ENCODE results near the gene ALKBH3.

The ALKBH3 gene

DNA sequence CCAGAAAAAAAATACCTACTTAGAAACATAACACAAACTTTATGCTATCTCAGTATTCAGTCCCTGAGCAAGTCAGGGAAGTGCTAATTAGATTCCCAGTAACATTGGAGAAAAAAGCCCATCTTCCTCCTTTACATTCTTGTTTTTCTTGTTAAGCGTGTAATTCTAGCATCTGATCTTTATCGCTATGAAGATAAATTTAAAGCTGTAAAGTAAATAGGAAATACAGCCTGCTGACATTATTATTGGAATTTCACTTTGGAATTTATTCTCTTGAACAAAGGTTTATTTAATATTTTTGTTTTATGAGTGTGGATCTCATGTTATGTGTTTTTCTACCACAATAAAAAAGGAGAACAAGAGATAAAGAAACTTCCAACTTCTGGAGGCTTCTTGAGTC is 13.9 kb downstream of the ALKBH3 start:
- DNase-seq (ENCODE audit: low read depth): no peak

DNA sequence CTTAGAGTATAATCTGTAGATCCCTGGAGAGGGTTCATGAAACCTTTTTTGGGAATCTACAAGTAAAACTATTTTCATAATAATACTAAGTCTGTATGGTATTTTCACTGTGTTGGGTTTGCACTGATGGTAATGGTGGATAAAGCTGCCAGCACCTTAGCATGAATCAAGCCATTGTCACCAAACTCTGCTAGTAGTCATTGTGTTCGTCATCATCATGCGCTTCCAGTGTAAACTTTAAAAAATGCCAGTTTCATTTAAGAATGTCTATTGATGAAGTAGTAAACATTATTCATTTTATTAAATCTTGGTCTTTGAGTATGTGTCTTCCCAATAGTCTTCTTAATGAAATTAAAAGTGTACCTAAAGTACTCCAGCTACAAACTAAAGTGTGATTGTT is 15.0 kb downstream of the ALKBH3 start:
- DNase-seq (ENCODE audit: low read depth): no peak

- DNase-seq (ENCODE audit: low read depth): no peak
Measured at GRCh38 chr11:43898574-43898973, 17.9 kb downstream of the ALKBH3 start.

GRCh38 chr11:43899094-43899493 is 18.5 kb downstream of the ALKBH3 start:
- DNase-seq (ENCODE audit: low read depth): no peak

- DNase-seq (ENCODE audit: low read depth): no peak
Measured at GRCh38 chr11:43901551-43901950, 20.9 kb downstream of the ALKBH3 start.

GRCh38 chr11:43903078-43903477 is 22.4 kb downstream of the ALKBH3 start:
- no peak for DNase-seq (ENCODE audit: low read depth)

DNA sequence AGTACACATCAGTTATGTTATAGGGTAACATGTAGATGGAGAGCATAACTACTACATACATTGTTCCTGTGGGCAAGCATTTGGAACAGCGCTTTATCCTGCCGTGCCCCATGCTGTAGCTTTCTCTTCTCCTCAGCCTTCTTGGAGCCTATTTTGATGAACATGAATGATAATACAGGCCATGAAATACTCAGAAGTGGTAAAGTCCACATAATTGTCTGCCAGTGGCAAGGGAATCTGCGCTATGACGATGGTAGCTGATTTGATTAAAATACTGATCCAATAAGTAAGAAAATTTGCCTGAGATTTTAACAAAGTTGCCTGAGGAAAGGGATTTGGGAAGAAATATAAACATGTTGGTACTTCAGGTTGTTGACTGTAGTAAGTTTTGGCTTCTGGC is 23.3 kb downstream of the ALKBH3 start:
- DNase-seq (ENCODE audit: low read depth): no peak

GRCh38 chr11:43904742-43905535 is 24.3 kb downstream of the ALKBH3 start:
- no peak for DNase-seq (ENCODE audit: low read depth)

GRCh38 chr11:43905813-43906241 is 25.2 kb downstream of the ALKBH3 start:
- no peak for DNase-seq (ENCODE audit: low read depth)

- no peak for DNase-seq (ENCODE audit: low read depth)
Measured at GRCh38 chr11:43907028-43907975, 26.7 kb downstream of the ALKBH3 start.

DNA sequence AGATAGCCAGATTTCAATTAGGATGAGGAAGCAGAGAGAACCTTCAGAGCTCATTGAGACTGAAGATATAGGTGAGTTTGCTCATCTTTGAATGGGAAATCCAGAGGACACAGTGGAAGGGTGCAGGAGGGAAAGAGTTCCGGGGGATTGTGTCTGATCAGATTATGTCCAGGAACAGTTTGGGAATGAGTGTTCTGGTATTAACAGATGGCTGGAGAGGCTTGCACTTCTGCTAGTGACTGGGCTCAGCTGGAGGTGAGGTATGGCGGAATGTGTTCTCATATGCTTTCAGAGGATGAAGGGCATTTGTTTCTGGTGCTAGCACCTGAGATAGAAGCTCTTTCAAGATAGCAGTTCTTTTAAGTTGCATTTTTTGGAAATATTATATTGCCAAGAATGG is 27.6 kb downstream of the ALKBH3 start:
- DNase-seq (ENCODE audit: low read depth): no peak

- DNase-seq (ENCODE audit: low read depth): no peak
Measured at GRCh38 chr11:43908683-43909082, 28.1 kb downstream of the ALKBH3 start.

- DNase-seq (ENCODE audit: low read depth): no peak
Measured at GRCh38 chr11:43913829-43914380, 33.3 kb downstream of the ALKBH3 start.

GRCh38 chr11:43914466-43914865 is 33.8 kb downstream of the ALKBH3 start:
- DNase-seq (ENCODE audit: low read depth): no peak

- no peak for DNase-seq (ENCODE audit: low read depth)
Measured at GRCh38 chr11:43916621-43917020, 36.0 kb downstream of the ALKBH3 start.

DNA sequence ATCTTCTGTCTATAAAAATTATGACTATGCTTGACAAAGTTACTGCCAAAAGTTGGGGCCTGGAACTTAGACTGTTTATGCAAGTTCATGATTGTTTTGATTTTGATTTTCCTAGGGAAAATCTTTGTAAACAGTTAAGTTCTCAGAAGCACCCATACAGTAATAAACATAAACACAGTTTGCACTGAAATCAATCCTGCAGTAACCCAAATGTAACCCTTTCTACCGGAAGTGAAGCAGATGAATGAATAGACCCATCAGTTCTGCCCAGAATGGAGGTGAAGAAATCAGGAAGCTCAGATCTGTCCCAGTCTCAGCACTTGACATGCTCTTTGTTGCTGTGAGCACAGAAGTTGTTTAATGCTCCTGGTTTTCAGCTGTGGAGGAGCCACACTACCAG is 37.2 kb downstream of the ALKBH3 start:
- no peak for DNase-seq (ENCODE audit: low read depth)

GRCh38 chr11:43918662-43919061 is 38.0 kb downstream of the ALKBH3 start:
- no peak for DNase-seq (ENCODE audit: low read depth)

DNA sequence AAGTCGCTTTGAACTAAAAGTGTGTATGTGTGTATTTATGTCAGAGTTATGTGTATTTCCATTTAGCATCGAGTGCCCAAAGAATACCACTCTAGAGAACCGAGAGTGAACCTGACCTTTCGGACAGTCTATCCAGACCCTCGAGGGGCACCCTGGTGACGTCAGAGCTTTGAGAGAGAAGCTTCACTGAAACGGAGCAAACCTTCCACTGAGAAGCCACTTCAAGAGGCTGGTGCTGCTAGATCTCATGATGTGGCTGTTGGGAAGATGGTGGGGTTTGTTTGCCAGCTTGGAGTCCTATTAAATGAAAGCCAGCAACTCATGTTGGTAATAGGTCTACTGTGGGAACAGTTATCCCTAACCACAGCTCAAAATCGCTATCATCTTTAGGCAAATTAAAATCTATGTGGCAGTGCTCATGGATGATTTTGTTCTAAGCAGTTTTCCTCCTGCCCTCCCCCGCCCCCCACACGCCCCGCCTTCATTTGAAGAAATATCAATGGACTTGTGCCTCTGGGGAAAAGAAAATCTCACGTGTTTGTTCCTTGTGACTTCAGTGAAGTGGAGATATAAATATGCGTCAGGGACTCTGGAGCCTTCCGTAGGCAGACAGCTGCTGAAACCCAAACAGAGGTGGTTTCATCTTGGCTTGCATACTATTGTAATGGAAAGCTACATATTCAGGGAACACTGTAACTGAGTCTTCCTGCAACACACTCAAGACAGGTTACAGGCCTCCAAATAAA is 39.4 kb downstream of the ALKBH3 start:
- no peak for DNase-seq (ENCODE audit: low read depth)

- DNase-seq (ENCODE audit: low read depth): no peak
Measured at GRCh38 chr11:43920598-43921419, 40.2 kb downstream of the ALKBH3 start.

DNA sequence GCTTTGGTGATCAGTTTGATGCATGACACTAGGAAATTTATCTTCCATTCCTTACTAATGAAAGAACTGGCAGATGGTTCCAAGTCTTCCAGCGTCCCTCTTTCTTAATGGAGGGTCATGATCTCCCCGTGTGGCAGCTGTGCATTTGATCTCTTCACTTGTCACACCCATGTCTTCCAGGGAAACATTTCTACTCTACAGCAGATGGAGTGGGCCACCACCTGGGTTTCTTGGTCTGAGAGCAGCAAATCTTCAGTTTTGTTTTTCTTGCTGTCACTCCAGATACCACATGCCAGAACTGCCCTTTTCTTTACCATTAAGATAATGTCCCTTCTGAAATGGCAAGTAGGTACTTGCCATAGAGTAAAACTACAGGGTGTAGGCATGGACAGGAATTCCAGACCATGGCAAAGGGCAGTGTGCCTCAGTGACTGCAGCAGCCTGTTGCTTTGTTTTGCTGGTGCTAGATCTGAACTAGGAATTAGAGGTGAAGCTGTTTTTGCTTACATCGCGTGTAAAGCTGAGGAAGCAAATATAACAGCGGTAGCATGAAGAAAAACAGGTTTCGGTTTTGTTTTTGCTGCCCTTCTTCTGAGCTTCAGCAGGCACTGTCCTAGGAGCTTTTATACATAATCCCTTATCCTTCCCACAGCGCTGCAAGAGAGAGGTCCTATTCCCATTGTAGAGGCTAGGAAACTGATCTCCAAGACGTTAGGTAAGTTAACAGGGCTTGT is 41.1 kb downstream of the ALKBH3 start:
- no peak for DNase-seq (ENCODE audit: low read depth)

DNA sequence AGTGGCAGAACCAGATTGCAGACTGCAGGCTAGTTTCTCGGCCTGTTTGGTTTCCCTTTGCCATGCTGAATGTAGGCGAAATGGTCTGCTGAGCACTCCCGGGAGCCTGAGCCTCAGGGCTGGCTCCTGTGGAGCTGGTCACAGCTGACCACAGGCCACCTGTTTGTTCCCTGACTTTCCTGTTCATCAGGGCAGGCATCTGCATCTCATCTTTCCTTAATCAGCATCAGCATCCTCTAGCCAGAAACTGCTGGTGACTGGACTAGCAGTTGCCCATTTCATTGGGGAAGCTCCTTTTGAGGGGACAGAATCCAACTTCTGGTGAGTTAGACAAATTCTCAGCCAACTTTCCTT is 41.6 kb downstream of the ALKBH3 start:
- no peak for DNase-seq (ENCODE audit: low read depth)
